B cell (primary cell): ENCODE data around the gene CCDC88C. TPM values are rescaled to one million over a fixed set of nuclear protein-coding genes. Genes with fewer than 3 reads are reported as not detected.

ENCODE experiments used
- ATAC-seq: fragments of 200-7000 bp; cut with Tn5 transposase; one replicate; pipeline ENCODE4 v1.10.0; 2021; ENCODE audit warnings: low read depth, mild to moderate bottlenecking, moderate number of reproducible peaks, moderate library complexity
- CTCF ChIA-PET: fragments of 350-600 bp; sonication (Branson Sonifier 250); formaldehyde crosslinking; loops from one replicate; lab custom pipeline; 2021; ENCODE audit warnings: antibody characterized with exemption, inconsistent platforms; lab: Charles Lee
- POLR2A ChIA-PET: fragments of 350-600 bp; sonication (Branson Sonifier 250); formaldehyde crosslinking; loops from one replicate; lab custom pipeline; 2021; ENCODE audit warnings: antibody characterized with exemption; lab: Charles Lee
- DNase-seq: peaks from one replicate; pipeline ENCODE4 v3.0.0; 2013
- H2AFZ ChIP-seq: 2 replicates; pipeline ENCODE4 v1.6.1; 2012; ENCODE audit warnings: mild to moderate bottlenecking, low read depth, low read length; ENCODE audit not compliant: insufficient read depth, poor library complexity, severe bottlenecking
- H3K27ac ChIP-seq, 2 donors: 1 replicate in 1 of 2; 2 replicates in 1 of 2; pipeline ENCODE4 v1.5.1; 2012 to 2013; ENCODE audit warnings: low read length in 2 of 2, mild to moderate bottlenecking in 2 of 2, moderate library complexity in 1 of 2
- H3K27me3 ChIP-seq, 4 experiments: fragments of 200-600 bp in 1 of 4; sonication (generic) in 1 of 4; replicated peaks in 1 of 4; 1 replicate in 2 of 4; 2 replicates in 2 of 4; pipeline versions ENCODE4 v1.6.1 to v1.7.0; 2013 to 2016; ENCODE audit warnings: low read length in 3 of 4, mild to moderate bottlenecking in 2 of 4, mixed read lengths in 1 of 4, moderate library complexity in 1 of 4; ENCODE audit not compliant: insufficient read depth in 4 of 4, control insufficient read depth in 3 of 4; ENCODE audit errors: control extremely low read depth in 1 of 4
- H3K36me3 ChIP-seq, 2 experiments: replicated peaks in 1 of 2; 1 replicate in 1 of 2; 2 replicates in 1 of 2; pipeline versions ENCODE4 v1.6.1 to v1.7.1; 2013; ENCODE audit warnings: low read length in 1 of 2; ENCODE audit not compliant: insufficient read depth in 2 of 2, control insufficient read depth in 1 of 2; ENCODE audit errors: control extremely low read depth in 1 of 2, extremely low read depth in 1 of 2
- H3K4me1 ChIP-seq, 2 donors: fragments of 200-600 bp in 1 of 2; sonication (generic) in 1 of 2; 1 replicate in 1 of 2; 2 replicates in 1 of 2; pipeline versions ENCODE4 v1.5.1 to v1.6.1; 2013 to 2017; ENCODE audit warnings: low read length in 2 of 2; ENCODE audit not compliant: control insufficient read depth in 2 of 2, insufficient read depth in 2 of 2
- H3K4me2 ChIP-seq: replicated peaks from 2 replicates; pipeline ENCODE3; 2012; ENCODE audit warnings: mild to moderate bottlenecking, low read depth, low read length; ENCODE audit not compliant: poor library complexity, severe bottlenecking
- H3K4me3 ChIP-seq, 5 experiments: fragments of 200-600 bp in 1 of 5; sonication (generic) in 1 of 5; 1 replicate in 3 of 5; 2 replicates in 2 of 5; pipeline versions ENCODE4 v1.5.1 to v1.7.0; 2011 to 2016; ENCODE audit warnings: low read length in 4 of 5, mild to moderate bottlenecking in 4 of 5, low read depth in 2 of 5, control low read depth in 1 of 5, moderate library complexity in 1 of 5; ENCODE audit not compliant: insufficient read depth in 1 of 5; ENCODE audit errors: control extremely low read depth in 1 of 5, extremely low read depth in 1 of 5
- H3K79me2 ChIP-seq: fragments of 200-600 bp; sonication (generic); one replicate; pipeline ENCODE4 v1.6.0; 2016; ENCODE audit warnings: low read length; ENCODE audit not compliant: control insufficient read depth, insufficient read depth
- H3K9ac ChIP-seq: fragments of 200-600 bp; sonication (generic); 2 replicates; pipeline ENCODE4 v1.6.1; 2017; ENCODE audit warnings: mild to moderate bottlenecking, low read length, moderate library complexity
- H3K9me3 ChIP-seq, 3 donors: one replicate each; pipeline versions ENCODE4 v1.6.1 to v1.7.1; 2013; ENCODE audit warnings: low read length in 2 of 3; ENCODE audit not compliant: control insufficient read depth in 2 of 3, insufficient read depth in 1 of 3; ENCODE audit errors: control extremely low read depth in 1 of 3
- H4K20me1 ChIP-seq: 2 replicates; pipeline ENCODE4 v1.6.0; 2012; ENCODE audit warnings: mild to moderate bottlenecking, low read length; ENCODE audit not compliant: insufficient read depth, control insufficient read depth, poor library complexity, severe bottlenecking
- H3K27ac Mint-ChIP-seq: one replicate; pipeline ENCODE4 v1.8.0; 2021; ENCODE audit warnings: mixed read lengths
- H3K27me3 Mint-ChIP-seq: one replicate; pipeline ENCODE4 v1.8.0; 2021; ENCODE audit warnings: mixed read lengths
- H3K4me1 Mint-ChIP-seq: one replicate; pipeline ENCODE4 v1.8.0; 2021; ENCODE audit warnings: mixed read lengths
- H3K4me3 Mint-ChIP-seq: one replicate; pipeline ENCODE4 v1.8.0; 2021; ENCODE audit warnings: mixed read lengths
- H3K9me3 Mint-ChIP-seq: one replicate; pipeline ENCODE4 v1.8.0; 2022; ENCODE audit warnings: mixed read lengths; ENCODE audit not compliant: insufficient read depth
- CTCF ChIP-seq: fragments of 200-600 bp; IDR thresholded peaks from one replicate; pipeline ENCODE4 v1.8.0; 2022; ENCODE audit warnings: antibody characterized with exemption, mild to moderate bottlenecking
- EZH2 ChIP-seq: IDR thresholded peaks from 2 replicates; pipeline ENCODE4 v1.6.1; 2012; ENCODE audit warnings: borderline replicate concordance, low read depth, mild to moderate bottlenecking, moderate library complexity, low read length; ENCODE audit not compliant: insufficient read depth, poor library complexity, severe bottlenecking
- WGBS: methylation state at CpG from one replicate; pipeline ENCODE4 v1.1.5; 2013; ENCODE audit warnings: missing lambda C conversion rate; ENCODE audit not compliant: insufficient coverage; 5-methylcytosine and 5-hydroxymethylcytosine counted together
- intact Hi-C: fragments of 100-400 bp; cut with micrococcal nuclease; formaldehyde crosslinking; loops from one replicate; pipeline ENCODE4 v1.10.0; 2022
- polyA plus RNA-seq: library from polyadenylated mRNA; depleted of rRNA; stranded (reverse); fragments of >200 nt; gene quantifications from 2 replicates; pipeline ENCODE4 v1.2.3, GENCODE V29; 2012
- total RNA-seq, 2 donors: library from RNA; stranded (reverse); fragments of 120-200 nt in 1 of 2; gene quantifications; 1 replicate in 1 of 2; 2 replicates in 1 of 2; pipeline versions ENCODE4 v1.2.3 to v1.2.4, GENCODE V29; 2013 to 2022

The CCDC88C gene
- total and polyA plus RNA-seq, 2 donors (not counting 1 experiment from before 2014, with no cell fraction given) = 98.7 to 181 TPM

DNA sequence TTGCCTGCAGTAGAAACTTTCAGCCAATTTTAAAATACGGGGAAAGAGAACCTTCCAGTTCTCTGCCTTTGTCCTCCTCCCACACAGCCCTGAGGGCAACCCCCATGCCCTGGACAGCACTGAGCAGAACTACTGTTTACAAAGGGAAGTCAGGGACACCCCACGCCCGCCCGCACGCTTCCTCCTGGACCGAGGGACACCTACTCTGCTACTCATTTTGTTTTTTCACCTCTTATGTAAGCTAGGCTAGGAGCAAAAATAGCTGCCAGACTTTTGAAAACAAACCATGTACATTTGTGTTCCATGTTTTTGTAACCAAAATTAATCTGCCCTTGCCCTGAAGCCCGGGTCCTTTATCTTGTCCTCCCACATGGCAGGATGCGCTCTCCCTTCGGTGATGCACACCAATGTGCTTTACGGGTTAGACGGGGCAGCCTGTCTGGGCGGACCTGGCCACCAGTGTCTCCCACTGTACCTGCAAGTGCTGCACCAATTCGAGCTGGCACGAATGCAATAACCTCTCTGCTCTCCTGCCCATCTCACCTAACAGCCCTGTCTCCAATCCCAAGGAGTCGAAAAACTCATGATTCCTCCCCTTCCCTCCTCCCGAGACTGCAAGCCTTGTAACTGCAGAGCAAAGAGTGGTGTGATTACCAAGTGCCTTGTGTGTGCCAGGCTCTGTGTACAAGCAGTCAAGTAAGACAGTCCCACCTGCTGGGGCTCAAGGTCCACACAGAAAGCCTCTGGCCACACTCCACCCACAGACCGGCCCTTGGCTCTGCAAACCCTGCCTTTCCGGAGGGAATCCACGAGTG, 85.2 kb downstream of the CCDC88C start:
- POLR2A ChIA-PET = interaction anchor here (0.6 kb wide), 1 partner anchor 10 kb away, joined by 3 read pairs; no protein-coding TSS in a partner anchor
- no peak for ATAC-seq
- H3K27ac Mint-ChIP-seq = peak overlapping the region; percentile 87

More for the DNA sequence above, 85.2 kb downstream of the CCDC88C start:
- no peak overlapping the region for H3K9ac ChIP-seq
- intact Hi-C loops = no loop called here
- TF ChIP-seq CTCF (no peak), EZH2 (no peak)
- Mint-ChIP-seq H3K27me3 (no peaks in the 10 kb centered on the region), H3K9me3 (no peaks in the 10 kb centered on the region), H3K4me3 (no peak overlapping the region), H3K4me1 (peaks cover 51% of the 10 kb centered on the region)
- no peak overlapping the region for H2AFZ ChIP-seq
- H3K9me3 ChIP-seq = no peaks in the 10 kb centered on the region
- CTCF ChIA-PET = interaction anchor here (1.4 kb wide), 1 partner anchor 83 kb away, joined by 4 read pairs; no protein-coding TSS in a partner anchor
- peaks cover 55% of the 10 kb centered on the region for H4K20me1 ChIP-seq
- peak overlapping the region; percentile 22 for H3K4me2 ChIP-seq
- peaks cover 34 to 54% of the 10 kb centered on the region in 2 donors for H3K4me1 ChIP-seq
- whole genome bisulfite sequencing = 76% methylated on average over 16 of the region's 19 CpGs
- no peak for DNase-seq
- peaks cover 76% of the 10 kb centered on the region for H3K79me2 ChIP-seq
- H3K36me3 ChIP-seq = peaks cover 0 to 89% of the 10 kb centered on the region in 2 experiments
- peak overlapping the region in 1 of 2 donors; percentile 99 for H3K27ac ChIP-seq
- H3K4me3 ChIP-seq = no peak overlapping the region
- H3K27me3 ChIP-seq = no peaks in the 10 kb centered on the region
